Activated CD4-positive, CD25-positive, alpha-beta regulatory T cell (primary cell): Measurements from ENCODE around the gene ZRANB2.
A peak's percentile ranks its signal among the peaks of the same experiment; 100 is the strongest.

Source experiments
- DNase-seq, 4 experiments: peaks; one replicate each; lab custom pipeline; 2025; lab: John Stamatoyannopoulos, UW

ZRANB2 gene, protein sequence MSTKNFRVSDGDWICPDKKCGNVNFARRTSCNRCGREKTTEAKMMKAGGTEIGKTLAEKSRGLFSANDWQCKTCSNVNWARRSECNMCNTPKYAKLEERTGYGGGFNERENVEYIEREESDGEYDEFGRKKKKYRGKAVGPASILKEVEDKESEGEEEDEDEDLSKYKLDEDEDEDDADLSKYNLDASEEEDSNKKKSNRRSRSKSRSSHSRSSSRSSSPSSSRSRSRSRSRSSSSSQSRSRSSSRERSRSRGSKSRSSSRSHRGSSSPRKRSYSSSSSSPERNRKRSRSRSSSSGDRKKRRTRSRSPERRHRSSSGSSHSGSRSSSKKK

DNA sequence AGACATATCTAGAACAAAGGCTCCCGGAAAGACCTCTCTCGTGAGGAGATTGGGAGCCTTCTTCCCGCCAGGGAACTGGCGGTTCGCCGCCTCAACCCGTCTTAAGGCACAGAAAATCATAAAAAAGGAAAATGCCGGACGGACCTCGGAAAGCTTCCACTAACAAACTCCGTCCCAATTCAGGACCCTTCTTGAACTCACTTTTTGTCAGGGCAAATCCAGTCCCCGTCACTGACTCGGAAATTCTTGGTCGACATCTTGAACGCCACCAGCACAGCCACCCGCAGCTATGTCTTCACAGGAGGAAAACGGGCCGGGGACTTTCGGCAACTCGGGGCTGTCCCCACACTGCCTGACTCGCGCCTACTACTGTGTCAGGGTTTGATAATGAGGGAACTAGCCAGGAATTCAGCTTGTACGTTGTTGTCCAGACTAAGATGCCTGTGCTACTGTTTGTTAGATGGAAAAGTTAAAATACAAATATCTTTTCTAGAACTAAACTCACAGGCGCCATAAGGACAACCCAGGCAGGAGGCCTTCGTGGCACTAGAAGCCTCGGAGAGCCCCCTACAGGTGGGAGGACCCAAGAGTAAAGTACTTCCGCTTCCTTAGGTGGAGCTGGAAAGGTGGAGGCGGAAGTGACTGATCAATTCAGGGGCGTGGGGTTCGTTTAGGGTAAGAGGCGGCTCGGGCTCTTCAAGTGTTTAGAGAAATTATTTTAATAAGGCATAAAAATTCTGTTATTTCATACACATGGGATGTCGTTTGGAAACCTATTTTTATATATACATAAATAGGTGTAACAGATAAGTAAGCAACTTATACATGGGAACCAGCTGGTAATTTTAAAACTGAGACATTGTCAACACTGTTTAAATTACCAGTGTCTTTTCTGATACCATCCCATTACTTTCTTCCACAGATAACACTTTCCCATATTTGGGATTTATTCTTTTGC lies at the start of gene ZRANB2:
Gene ZRANB2 (minus strand): TSS at position 297 of the 958 bp plus-strand sequence. CDS start 40 bp downstream, at position 257.
- DNase-seq: peak; percentile 81 to 85 (median 82)

DNA sequence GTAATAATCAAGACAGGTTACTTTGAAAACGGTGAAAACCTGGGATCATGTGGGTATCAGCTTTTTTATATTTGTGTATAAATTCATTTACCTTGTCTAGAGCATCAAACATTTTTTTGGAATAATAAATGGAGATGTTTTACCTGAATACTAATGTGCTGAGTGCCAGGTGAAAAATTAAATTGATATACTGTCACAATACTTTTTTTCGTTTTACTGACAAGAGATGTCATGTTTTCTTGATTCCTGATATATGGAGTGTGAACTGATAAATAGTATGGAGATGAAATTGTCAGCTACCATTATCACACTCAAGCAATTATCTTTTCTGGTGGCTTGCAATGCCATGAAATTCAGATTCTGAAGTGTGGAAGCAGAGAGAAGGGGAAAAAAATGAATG lies 47.2 kb upstream of the ZRANB2 start:
- no peak for DNase-seq

DNA sequence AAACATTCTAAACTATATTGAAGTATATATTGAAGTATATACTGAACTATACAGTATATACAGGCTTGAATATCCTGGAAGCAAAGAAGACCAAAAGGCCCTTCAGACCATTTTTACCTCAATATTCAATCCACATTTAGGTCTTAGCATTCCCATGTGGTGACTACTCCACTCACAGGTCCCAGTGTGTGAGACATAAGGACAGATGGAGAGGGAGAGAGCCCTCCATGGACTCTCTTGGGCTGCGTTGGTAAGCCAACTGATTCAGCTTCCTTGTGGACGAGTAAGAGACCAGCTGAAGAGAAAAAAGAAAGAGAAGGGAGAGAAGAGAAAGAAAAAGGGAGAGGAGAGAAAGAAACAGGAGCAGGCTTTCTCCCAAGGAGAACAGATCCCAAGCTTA lies 37.3 kb upstream of the ZRANB2 start:
- DNase-seq: no peak

DNA sequence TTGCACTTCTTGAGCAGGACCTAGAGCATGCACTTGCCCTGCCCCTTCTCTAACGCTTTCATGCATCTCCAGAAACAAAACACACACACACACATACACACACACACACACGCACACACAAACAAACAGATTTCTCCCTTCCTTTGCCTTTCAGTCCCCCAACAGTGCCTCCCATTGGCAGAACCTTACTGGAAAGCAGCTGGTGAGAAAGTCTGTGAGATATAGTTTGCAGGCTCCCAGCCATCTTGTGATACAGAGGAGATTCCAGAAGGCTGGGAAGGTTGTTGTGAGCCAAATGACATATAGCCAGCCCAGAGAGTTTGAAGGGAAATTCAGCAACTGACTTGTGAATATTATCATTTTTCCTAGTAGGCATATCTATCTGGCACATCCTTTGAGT lies 35.9 kb upstream of the ZRANB2 start:
- DNase-seq: no peak

DNA sequence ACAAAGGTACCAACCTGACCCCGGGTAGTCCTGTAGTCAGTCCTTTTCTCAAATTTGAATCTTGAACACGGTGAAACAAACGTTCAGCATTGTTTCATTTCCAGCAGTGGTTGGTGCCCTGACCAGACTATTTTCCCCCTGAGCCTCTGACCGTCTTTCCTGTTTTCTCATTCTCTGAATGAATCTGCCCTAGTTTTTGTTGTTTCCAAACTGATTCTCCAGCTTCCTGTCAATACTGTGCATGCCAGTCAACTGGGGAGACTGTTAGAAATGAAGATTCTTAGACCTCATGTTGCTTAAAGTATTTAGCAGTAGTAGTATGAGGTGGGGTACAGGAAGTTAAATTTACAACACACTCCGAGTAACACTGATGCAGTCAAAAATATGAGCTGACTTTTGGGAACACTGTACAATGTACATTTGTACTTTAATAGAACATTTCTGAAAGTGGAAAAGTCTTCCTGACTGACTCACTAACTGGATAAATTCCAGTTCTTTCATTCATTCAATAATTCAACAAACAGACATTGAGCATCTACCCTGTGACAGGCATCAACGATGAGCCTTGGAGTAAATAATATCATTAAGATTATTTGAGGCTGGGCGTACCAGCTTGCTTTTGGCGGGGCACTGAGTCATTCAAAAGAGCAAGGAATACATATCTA lies 26.0 kb upstream of the ZRANB2 start:
- no peak for DNase-seq

DNA sequence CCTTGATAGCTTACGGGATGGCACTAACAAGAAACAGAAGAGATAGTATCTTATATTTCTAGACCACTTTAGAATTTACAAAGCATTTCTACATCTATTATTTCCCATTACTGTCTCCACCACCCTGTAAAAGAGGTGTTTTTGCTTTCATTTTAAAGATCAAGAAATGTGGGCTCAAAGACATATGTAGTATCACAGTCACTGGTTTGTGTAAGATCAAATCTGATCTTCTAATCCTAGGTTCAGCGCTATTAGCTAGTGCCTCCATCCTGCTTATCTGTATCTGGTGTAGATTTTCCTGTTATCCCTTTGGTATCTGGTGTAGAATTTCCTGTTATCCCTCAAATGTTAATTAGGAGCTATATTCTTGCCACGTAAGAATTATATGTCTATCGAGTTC lies 23.6 kb upstream of the ZRANB2 start:
- DNase-seq: no peak

DNA sequence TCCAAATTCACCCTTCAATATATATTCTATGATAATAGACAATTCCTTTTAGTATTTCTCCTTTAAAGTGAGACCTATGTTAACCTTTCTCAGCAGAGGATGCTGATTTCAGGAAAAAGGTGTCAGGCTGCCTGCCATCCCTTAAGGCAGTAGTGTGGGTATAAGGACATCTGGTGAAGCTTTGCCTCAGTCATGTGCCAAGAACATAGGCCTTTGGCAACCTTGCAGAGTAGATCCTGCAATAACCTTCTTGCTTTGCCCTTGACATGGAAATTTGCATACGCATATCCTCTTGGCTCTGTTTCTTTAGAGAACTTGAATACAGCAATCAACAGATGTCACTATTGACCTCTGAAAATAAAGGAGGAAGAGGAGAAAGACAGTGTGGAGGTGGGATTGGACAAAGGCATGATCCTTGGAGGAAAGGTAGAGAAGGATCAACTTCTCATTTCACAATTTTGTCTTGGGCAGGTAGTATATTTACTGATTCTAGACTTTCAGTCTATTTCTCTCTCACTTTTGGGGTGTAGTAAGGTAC lies 21.1 kb upstream of the ZRANB2 start:
- DNase-seq: no peak

DNA sequence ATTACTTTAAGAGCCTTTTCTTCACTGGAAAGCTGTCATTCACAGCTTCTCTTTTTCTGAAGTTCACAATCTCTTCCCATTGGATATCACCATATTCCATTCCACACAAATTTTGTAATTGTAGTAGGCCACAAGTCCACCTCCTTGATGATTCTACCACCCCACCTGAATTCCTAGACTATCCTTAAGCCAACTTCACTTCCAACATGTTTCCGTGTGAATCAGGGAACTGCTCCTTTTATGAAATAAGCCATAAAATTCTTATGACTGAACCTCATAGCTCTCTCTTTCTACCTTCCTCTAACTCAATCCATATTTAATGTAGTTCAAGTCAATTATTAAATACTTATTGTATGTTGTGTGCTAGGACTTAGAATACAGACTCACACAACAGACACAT lies 16.6 kb upstream of the ZRANB2 start:
- no peak for DNase-seq

DNA sequence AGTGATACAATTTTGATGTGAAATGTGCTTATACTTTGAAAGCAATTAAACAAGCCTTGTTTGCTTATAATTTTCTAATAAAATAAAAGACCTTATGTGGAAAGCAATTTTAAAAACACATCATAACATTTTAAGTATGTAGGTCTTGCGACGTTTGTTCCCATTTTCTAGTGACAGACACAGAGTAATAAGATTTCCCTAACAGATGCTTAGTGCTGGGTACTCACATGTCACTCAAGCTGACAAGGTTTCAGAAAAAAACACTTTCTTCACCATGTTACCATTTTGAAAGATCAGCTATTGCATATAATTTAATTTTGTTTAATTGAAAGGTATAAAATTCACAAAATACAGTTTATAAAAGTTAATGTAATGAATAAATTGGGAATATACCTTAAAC lies 14.1 kb upstream of the ZRANB2 start:
- DNase-seq: no peak

DNA sequence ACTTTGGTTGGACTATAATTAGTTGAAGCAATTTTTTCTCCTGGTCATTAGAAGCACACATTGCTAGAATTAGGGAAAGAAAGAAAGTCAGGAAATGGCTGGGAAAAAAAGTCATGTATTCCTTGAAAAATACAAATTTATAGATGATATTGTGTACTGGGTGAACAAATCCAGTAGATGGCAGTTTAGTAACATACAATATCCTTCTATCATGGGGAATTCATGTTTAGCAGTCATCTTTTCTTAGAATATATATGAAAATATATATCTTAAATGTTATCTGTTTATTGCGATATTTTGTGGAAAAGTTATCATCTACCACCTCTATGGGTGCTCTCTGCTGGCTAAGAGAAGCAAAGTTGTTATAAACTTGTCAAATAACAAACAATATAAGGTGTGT lies 13.1 kb upstream of the ZRANB2 start:
- no peak for DNase-seq

DNA sequence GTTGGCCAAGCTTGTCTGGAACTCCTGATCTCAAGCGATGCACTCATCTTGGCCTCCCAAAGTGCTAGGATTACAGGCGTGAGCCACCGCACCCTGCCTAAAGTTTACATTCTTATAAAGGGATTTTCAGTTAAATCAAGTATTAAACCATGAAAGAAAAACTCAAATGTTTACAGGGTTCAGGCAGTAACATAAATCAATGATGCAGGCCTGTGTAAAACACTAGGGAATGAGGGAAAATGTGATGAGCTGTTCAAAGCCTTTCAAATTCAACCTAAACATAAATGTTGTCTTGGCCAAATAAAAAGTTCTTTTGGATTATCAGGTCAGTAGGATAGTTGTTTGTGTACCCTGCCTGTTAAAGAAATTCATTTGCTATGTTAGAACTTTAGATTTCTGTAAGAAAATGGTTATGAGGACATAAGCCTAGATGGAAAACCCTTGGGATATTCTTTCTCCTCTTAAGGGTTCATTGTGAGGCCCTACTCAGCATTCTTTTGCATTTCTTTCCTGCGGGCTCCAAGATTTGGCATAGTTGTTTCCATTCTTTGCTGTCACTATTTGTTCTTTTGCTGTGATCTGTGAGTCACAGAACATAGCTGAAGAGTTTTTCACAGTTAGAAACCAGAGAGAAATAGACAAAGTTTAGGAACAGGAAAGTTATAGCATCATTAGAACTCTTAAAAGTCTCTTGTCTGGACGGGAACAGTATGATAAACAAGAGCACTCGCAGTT lies 8.9 kb upstream of the ZRANB2 start:
- DNase-seq: no peak

DNA sequence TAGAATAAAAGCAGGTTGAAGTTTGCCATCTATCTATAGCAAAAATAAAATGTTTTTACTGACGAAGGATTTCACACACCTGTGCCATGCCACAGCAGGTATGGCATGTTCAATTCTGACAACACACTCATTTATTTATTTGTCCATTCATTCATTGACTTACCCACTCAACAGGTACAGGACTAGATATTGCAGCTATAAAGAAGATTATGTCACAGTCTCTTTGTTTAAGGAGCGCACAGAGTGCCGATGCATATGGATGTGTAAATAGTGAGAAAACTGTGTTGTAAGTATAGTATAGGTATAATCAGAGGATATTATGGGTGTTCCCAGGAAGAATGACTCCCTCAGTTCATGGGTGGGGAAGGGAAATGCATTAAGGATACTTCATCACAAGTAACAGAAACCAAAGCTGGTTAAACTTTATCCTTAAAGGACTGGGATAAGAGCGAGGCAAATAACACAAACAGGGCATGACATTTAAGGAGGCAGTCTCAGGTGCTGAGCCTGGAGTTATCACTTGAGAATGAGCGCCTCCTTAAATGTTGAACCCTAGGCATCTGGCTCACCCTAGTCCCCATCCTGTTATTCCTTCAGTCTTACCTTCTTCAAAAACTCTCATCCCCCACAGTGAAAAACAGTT lies 7.9 kb upstream of the ZRANB2 start:
- DNase-seq: no peak

DNA sequence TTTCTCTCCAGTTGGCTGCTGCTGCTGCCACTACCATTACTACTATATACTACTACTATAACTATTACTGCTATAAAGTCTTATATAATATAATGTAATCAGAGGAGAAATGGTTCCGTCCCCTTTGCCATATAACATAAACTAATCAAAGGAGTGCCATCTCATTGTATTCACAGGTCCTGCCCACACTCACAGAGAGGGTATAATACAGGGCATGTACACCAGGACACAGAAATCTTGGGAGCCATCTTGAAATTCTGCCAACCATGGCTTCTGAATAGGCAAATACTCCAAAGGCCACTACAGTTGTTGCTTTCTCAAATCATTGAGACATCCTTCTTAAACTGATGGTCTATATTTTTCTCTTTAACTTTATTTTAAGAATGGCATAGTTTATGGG lies 6.9 kb upstream of the ZRANB2 start:
- DNase-seq: no peak

DNA sequence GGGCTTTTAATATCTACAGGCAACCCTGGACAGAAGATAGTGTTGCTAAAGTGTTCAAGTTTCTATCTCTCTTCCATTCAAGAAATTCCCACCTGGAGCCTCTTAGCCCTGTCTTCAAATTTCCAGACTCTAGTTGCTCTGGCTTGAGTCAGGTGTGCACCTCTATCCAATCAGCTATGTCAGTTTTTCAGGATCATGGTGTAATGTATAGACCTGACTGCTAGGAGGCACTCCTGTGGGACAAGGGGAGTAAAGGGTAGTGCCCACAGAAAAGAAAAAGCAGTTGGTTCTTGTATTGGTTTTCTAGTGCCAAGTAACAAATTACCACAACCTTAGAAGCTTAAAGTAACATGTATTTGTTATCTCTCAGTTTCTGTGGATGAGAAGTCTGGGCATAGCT lies 6.2 kb upstream of the ZRANB2 start:
- no peak for DNase-seq

DNA sequence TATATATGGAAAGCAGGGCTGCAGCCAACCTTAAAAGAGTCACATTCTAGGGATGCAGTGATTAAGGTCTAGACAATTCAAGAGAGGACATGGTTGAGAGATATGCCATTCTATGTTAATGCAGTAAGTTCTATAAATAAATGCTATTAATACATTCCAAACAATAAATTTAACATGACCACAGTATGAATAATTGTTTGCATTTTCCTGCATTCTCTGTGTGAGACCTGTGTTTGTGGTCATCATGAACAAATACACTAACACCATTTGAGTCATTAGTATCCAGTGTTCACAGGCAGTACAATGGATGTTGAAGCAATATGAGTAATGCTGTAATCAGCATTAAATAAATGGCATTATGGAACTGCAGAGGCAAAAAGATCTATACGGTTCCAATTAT lies 5.5 kb upstream of the ZRANB2 start:
- DNase-seq: no peak

DNA sequence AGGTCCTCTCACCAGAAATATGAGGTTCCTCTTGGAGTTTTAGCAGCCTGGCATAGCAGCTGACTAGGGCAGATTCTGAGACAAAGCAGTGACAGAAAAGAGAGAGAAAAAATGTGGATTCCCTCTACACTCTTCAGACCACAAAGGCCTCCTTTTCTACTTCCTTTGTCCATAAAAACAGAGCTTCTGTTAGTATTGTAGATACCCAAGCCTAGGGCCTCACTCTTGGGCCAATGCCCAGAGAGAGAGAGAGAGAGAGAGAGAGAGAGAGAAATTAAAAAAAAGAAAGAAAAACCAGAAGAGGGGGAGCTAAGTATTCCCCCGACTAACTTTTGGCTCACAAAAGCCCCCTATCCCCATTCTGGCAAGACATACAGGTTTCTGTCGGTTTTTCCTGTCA lies 2.4 kb upstream of the ZRANB2 start:
- no peak for DNase-seq

DNA sequence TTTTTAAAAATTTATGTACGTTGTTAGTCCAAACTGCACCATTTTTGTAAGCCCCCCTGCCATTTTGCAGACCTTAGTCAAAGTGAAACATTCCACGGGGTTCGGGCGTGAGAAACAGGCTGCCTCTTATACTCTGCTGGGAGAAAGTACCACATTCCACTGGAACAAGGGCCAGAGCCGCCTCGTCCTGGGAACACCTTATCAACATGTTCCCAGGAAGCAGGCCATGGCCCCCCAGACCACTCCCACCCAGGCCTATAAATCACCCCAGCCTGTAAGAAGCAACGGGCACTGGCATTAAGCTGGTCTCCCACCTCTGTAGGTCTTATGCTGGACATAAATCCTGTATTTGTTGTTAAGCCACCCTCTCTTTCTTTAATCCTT lies 854 bp upstream of the ZRANB2 start:
- no peak for DNase-seq

DNA sequence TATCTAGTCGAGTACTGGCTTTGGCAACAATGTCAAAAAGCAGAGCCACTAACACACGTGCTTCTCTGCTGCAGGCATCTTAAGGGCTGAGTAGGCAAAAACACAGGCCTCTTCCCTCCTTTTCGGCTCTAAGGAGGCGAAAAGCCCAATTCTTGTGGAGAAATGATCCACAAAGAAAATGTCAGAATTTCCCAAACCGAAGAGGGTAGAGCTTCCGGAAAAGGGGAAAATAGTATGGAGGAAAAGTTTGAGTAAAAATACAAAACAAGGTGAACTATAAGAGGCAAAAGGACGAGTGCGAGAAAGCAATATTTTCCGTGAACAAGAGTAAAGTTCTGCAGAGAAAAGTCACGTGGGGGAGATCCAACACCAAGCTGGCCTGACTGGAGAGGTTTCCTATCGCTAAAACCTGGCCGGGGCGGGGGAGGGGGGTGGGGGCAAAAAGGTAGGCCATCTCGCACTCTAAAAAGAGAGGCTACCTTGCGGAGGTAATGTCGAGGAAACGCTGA lies 551 bp downstream of the ZRANB2 start:
- DNase-seq: no peak

DNA sequence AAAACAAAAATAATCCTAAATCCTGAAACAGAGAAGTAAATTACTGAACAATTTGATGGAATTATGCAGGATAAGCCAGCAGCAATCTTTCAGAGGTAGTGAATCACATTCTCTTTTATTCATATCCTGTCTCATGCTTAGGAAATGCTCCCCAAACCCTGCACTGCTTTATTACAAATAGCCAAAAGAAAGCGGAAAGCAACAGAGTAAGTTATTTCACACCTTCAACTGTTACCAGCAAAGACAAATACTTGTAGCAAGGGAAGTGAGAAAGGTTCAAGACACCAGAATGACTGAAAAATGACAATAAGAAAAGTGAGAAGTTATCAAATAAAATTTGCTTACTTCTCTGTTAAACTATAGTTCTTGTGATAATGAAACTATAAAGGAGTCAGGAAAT lies 6.2 kb downstream of the ZRANB2 start:
- DNase-seq: no peak

DNA sequence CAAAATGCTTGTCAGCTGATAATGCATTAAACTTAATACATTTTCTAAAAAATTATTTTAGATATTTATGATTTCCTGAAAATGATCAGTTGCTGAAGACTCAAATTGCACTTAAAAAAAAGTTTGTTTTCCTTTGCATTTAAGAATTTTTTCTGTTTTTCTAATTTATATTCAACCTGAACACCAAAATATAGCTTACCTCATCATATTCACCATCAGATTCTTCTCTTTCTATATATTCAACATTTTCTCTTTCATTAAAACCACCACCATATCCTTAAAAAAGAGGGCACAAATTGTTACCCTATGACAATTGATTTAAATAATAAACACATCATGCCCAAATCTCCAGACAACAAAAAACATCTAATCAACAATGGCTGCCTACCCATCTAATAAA lies 8.6 kb downstream of the ZRANB2 start:
- DNase-seq: no peak

DNA sequence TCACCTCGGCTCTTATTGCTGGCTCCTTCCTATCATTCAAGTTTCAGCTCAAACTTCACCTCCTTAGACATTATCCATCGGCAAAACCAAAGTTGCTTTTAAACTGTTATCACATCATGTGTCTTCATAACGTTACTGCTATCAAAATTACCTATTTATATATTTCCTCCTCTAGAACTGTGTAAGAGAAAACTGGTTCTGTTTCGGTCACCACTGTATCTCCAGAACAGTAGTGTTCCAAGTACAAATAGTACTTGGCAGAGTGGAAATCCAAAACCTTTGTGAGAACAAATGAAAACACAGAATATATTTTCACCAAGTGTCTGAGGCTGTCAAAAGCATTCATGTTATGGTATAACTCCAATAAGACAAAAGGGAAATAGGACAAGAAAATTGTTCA lies 9.1 kb downstream of the ZRANB2 start:
- DNase-seq: no peak
